Measurements from ENCODE around the gene ZNRF2.
"Not testable (repeated sequence)": the region's sequence is repeated elsewhere in the genome, so short reads cannot be mapped to it uniquely, and the experiment has no call there.

ZNRF2 gene

GRCh38 chr7:30353932-30354607 is 69.7 kb downstream of the ZNRF2 start:
- no peak for DNase-seq (ENCODE audit: low read depth in 2 of 2)

GRCh38 chr7:30354791-30355190 is 70.4 kb downstream of the ZNRF2 start:
- no peak for DNase-seq (ENCODE audit: low read depth in 2 of 2)

GRCh38 chr7:30359957-30360356 is 75.6 kb downstream of the ZNRF2 start:
- no peak for DNase-seq (ENCODE audit: low read depth in 2 of 2)

GRCh38 chr7:30363778-30364563 is 79.6 kb downstream of the ZNRF2 start:
- no peak for DNase-seq (ENCODE audit: low read depth in 2 of 2)

- no peak for DNase-seq (ENCODE audit: low read depth in 2 of 2)
These were observed 80.4 kb downstream of the ZNRF2 start for GRCh38 chr7:30364773-30365172.

GRCh38 chr7:30365621-30366020 is 81.2 kb downstream of the ZNRF2 start:
- no peak for DNase-seq (ENCODE audit: low read depth in 2 of 2)

- DNase-seq (ENCODE audit: low read depth in 2 of 2): no peak
These were observed 82.2 kb downstream of the ZNRF2 start for GRCh38 chr7:30366606-30367005.

- no peak for DNase-seq (ENCODE audit: low read depth in 2 of 2)
These were observed 83.2 kb downstream of the ZNRF2 start for GRCh38 chr7:30367561-30367960.

GRCh38 chr7:30369879-30370278 is 85.5 kb downstream of the ZNRF2 start:
- no peak for DNase-seq (ENCODE audit: low read depth in 2 of 2)

GRCh38 chr7:30371321-30371720 is 86.9 kb downstream of the ZNRF2 start:
- no peak for DNase-seq (ENCODE audit: low read depth in 2 of 2)

GRCh38 chr7:30378275-30378674 is 93.9 kb downstream of the ZNRF2 start:
- DNase-seq (ENCODE audit: low read depth in 2 of 2): no peak

GRCh38 chr7:30379131-30379530 is 94.7 kb downstream of the ZNRF2 start:
- no peak for DNase-seq (ENCODE audit: low read depth in 2 of 2)

GRCh38 chr7:30379741-30380140 is 95.3 kb downstream of the ZNRF2 start:
- DNase-seq (ENCODE audit: low read depth in 2 of 2): no peak

GRCh38 chr7:30380294-30380693 is 95.9 kb downstream of the ZNRF2 start:
- no peak for DNase-seq (ENCODE audit: low read depth in 2 of 2)

GRCh38 chr7:30380824-30381223 is 96.4 kb downstream of the ZNRF2 start:
- not testable (repeated sequence) for DNase-seq (ENCODE audit: low read depth in 2 of 2)

GRCh38 chr7:30382607-30383006 is 98.2 kb downstream of the ZNRF2 start:
- no peak for DNase-seq (ENCODE audit: low read depth in 2 of 2)

- DNase-seq (ENCODE audit: low read depth in 2 of 2): no peak
These were observed 105.4 kb downstream of the ZNRF2 start for GRCh38 chr7:30389791-30390190.

- DNase-seq (ENCODE audit: low read depth in 2 of 2): no peak
These were observed 106.6 kb downstream of the ZNRF2 start for GRCh38 chr7:30390736-30391636.

GRCh38 chr7:30391806-30392205 is 107.4 kb downstream of the ZNRF2 start:
- DNase-seq (ENCODE audit: low read depth in 2 of 2): no peak

GRCh38 chr7:30395676-30396075 is 111.3 kb downstream of the ZNRF2 start:
- DNase-seq (ENCODE audit: low read depth in 2 of 2): no peak

- DNase-seq (ENCODE audit: low read depth in 2 of 2): no peak
These were observed 112.0 kb downstream of the ZNRF2 start for GRCh38 chr7:30396389-30396788.

- no peak for DNase-seq (ENCODE audit: low read depth in 2 of 2)
These were observed 119.1 kb downstream of the ZNRF2 start for GRCh38 chr7:30403477-30403876.

Data from stimulated activated CD4-positive, alpha-beta T cell treated with anti-CD3 and anti-CD28 coated beads, Interleukin-1b, Interleukin-23, amount 100 ng/mL, for 4 hours (primary cell).